ENCODE data around the gene CD3E.

Gene CD3E

GRCh38 chr11:118341261-118341660 lies 36.7 kb downstream of the CD3E start:
- H3K36me3 ChIP-seq (ENCODE audit: control insufficient read depth, insufficient read depth, low read length): no peaks in the 10 kb centered on the region
- TF ChIP-seq, protein P1, sequence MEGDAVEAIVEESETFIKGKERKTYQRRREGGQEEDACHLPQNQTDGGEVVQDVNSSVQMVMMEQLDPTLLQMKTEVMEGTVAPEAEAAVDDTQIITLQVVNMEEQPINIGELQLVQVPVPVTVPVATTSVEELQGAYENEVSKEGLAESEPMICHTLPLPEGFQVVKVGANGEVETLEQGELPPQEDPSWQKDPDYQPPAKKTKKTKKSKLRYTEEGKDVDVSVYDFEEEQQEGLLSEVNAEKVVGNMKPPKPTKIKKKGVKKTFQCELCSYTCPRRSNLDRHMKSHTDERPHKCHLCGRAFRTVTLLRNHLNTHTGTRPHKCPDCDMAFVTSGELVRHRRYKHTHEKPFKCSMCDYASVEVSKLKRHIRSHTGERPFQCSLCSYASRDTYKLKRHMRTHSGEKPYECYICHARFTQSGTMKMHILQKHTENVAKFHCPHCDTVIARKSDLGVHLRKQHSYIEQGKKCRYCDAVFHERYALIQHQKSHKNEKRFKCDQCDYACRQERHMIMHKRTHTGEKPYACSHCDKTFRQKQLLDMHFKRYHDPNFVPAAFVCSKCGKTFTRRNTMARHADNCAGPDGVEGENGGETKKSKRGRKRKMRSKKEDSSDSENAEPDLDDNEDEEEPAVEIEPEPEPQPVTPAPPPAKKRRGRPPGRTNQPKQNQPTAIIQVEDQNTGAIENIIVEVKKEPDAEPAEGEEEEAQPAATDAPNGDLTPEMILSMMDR (IDR thresholded peaks at IDR 0.05; ENCODE audit: insufficient read depth, low read length, poor library complexity, severe bottlenecking): no peak
- DNase-seq (ENCODE audit: extremely low read depth, insufficient read length): no peak
- H3K4me3 ChIP-seq (replicated peaks; ENCODE audit: low read depth, low read length): no peak overlapping the region
- no peaks in the 10 kb centered on the region; the same call in 1 of the 2 replicates for H3K27me3 ChIP-seq (replicated peaks; ENCODE audit: control insufficient read depth, insufficient read depth, low read length)

DNA sequence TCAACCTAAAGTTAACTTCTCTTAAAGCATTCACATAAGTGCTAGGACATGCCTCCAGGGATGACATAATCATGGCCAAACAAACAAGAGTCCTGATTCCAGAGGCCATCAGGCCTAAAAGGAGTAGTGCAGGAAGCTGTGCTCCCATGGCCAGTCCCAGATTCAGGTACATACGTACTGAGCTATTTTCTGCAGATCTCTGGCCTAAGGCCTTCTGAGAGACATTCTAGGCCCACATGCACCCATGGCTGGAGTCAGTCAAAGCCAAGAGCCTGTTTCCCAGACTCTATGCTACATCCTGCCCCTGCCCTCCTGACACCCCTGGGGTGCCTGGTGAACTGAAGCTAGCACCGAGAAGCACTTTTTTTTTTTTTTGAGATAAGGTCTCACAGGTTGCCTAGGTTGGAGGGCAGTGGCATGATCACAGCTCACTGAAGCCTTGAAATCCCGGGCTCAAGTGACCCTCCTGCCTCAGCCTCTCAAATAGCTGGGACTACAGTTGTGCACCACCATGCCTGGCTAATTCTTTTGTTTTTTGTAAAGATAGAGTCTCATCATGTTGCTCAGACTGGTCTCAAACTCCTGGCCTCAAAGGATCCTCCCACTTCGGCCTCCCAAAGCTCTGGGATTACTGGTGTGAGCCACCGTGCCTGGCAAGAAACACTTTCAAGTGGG lies 37.4 kb downstream of the CD3E start:
- DNase-seq (ENCODE audit: extremely low read depth, insufficient read length): no peak
- TF ChIP-seq, protein P1 (IDR thresholded peaks at IDR 0.05; ENCODE audit: insufficient read depth, low read length, poor library complexity, severe bottlenecking): no peak
- H3K36me3 ChIP-seq (ENCODE audit: control insufficient read depth, insufficient read depth, low read length): no peaks in the 10 kb centered on the region
- no peaks in the 10 kb centered on the region; the same call in 1 of the 2 replicates for H3K27me3 ChIP-seq (replicated peaks; ENCODE audit: control insufficient read depth, insufficient read depth, low read length)
- no peak overlapping the region for H3K4me3 ChIP-seq (replicated peaks; ENCODE audit: low read depth, low read length)

DNA sequence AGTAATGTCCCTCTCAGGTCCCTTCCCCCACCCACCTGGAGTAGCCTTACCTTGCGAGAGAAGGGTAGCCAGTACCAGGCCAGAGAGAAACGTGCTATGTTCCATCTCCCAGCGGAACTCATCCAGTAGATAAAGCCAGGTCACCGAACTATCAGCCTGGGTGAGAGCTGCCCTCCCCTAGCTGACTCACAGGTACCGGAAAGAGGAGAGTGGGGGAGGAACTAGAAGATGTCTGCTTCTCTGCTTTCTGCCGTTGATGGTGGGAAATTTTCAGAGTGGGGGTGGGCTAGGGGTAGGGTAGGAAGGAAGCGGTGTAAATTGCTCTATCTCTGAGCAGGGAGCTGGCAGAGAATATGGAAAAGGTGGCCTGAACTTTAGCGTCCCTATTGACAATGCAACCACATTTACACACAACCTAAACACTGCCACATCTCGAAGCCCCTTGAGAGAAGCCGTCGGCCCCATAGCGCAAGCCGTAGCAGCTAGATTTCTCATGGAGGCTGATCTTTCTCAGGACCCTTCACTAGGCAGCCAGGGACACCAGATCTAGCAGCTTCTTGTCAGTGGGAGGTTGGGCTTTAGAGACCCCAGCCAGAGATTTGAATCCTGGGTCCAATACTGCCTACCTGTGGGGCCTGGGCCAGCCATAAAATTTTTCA lies 38.1 kb downstream of the CD3E start, which contains the start of gene CD3D:
TSS of gene CD3D (minus strand) at position 203 of the 659 bp plus-strand sequence. CDS start at position 105, 98 bp downstream.
- H3K4me3 ChIP-seq (replicated peaks; ENCODE audit: low read depth, low read length): no peak within 1 kb of the TSS
- H3K27me3 ChIP-seq (replicated peaks; ENCODE audit: control insufficient read depth, insufficient read depth, low read length): no peaks in the 10 kb centered on the region; the same call in 1 of the 2 replicates
- no peak for DNase-seq (ENCODE audit: extremely low read depth, insufficient read length)
- TF ChIP-seq, protein P1 (IDR thresholded peaks at IDR 0.05; ENCODE audit: insufficient read depth, low read length, poor library complexity, severe bottlenecking): no peak
- H3K36me3 ChIP-seq (ENCODE audit: control insufficient read depth, insufficient read depth, low read length): no peaks in the 10 kb centered on the region

DNA sequence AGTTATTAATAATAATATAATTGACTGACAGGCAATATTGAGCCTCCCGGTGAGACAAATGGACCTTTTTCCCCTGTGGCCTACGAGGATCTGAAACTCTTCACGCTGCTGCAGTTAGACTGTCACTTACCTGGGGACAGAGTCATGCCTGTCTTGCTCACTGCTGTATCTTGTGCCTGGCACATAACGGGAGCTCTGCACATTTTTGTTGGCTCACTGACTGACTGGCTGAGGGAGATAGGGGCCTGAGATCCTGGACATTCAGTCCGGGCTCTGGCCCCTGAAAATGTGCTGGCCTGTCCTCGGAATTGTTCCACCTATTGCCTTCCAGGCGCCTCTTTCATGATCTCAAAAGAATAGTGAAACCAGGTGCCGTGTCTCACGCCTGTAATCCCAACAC lies 38.7 kb downstream of the CD3E start:
- no peak for DNase-seq (ENCODE audit: extremely low read depth, insufficient read length)
- H3K27me3 ChIP-seq (replicated peaks; ENCODE audit: control insufficient read depth, insufficient read depth, low read length): no peaks in the 10 kb centered on the region; the same call in 1 of the 2 replicates
- H3K36me3 ChIP-seq (ENCODE audit: control insufficient read depth, insufficient read depth, low read length): no peaks in the 10 kb centered on the region
- no peak overlapping the region for H3K4me3 ChIP-seq (replicated peaks; ENCODE audit: low read depth, low read length)
- TF ChIP-seq, protein P1 (IDR thresholded peaks at IDR 0.05; ENCODE audit: insufficient read depth, low read length, poor library complexity, severe bottlenecking): no peak

- Histone ChIP-seq H3K27me3 (replicated peaks; ENCODE audit: control insufficient read depth, insufficient read depth, low read length) (no peaks in the 10 kb centered on the region; the same call in 1 of the 2 replicates), H3K36me3 (ENCODE audit: control insufficient read depth, insufficient read depth, low read length) (no peaks in the 10 kb centered on the region), H3K4me3 (replicated peaks; ENCODE audit: low read depth, low read length) (no peak within 1 kb of the TSS)
- no peak for DNase-seq (ENCODE audit: extremely low read depth, insufficient read length)
- TF ChIP-seq, protein P1 (IDR thresholded peaks at IDR 0.05; ENCODE audit: insufficient read depth, low read length, poor library complexity, severe bottlenecking): no peak
Observed at GRCh38 chr11:118343981-118344515, 39.5 kb downstream of the CD3E start, which contains the start of gene CD3G. TSS of gene CD3G (plus strand) at chr11:118344344. CDS start at chr11:118344424, 80 bp downstream.
